Dermis lymphatic vessel endothelial cell (primary cell): Measurements from ENCODE around the gene ATG12. TPM values are rescaled to one million over a fixed set of nuclear protein-coding genes. Genes with fewer than 3 reads are reported as not detected.

Experiments
- total RNA-seq: library from RNA; depleted of rRNA; stranded (reverse); fragments of >200 nt; gene quantifications from 2 replicates; pipeline ENCODE4 v1.2.1, GENCODE V29; 2014

ATG12 gene
- 31.1 and 38.0 TPM in 2 replicates for total RNA-seq

GRCh38 chr5:115841382-115842088 lies at the start of gene ATG12, which contains the start of gene AP3S1:
Gene ATG12 (minus strand): TSS chr5:115841565. CDS start chr5:115841552, 13 bp downstream.
Gene AP3S1 (plus strand): TSS chr5:115841935. CDS start chr5:115842038, 103 bp downstream.

GRCh38 chr5:115816226-115817081 lies 24.9 kb downstream of the ATG12 start, which contains the start of gene CDO1:
Gene CDO1 (minus strand): TSS chr5:115816659. CDS start chr5:115816397, 262 bp downstream.

Other genes starting within 250 kb of the ATG12 start
- gene TICAM2, start 239.1 kb downstream of the ATG12 start, total RNA-seq = 0.17 and 0.43 TPM in 2 replicates
- 96.3 and 119 TPM in 2 replicates for gene TMED7, start 215.5 kb downstream of the ATG12 start, total RNA-seq
- 0.43 and 1.7 TPM in 2 replicates for gene CDO1, start 24.9 kb downstream of the ATG12 start, total RNA-seq
- gene AP3S1, start 370 bp upstream of the ATG12 start, total RNA-seq = 62.1 and 67.5 TPM in 2 replicates
- gene LVRN, start 120.9 kb upstream of the ATG12 start, total RNA-seq = 0.09 and 0.22 TPM in 2 replicates
- gene ARL14EPL, start 190.9 kb upstream of the ATG12 start, total RNA-seq = 0.17 and 0.33 TPM in 2 replicates
- gene COMMD10, start 243.5 kb upstream of the ATG12 start, total RNA-seq = 57.6 and 63.7 TPM in 2 replicates